HG02678 (cell line): ENCODE results near the gene VAV2.
"Not testable (repeated sequence)": the region's sequence is repeated elsewhere in the genome, so short reads cannot be mapped to it uniquely, and the experiment has no call there.

Source experiments
- ATAC-seq: cut with Tn5 transposase; IDR thresholded peaks from one replicate; pipeline ENCODE4 v1.9.1; 2021; ENCODE audit warnings: mild to moderate bottlenecking, moderate library complexity; ENCODE audit not compliant: unreplicated experiment

Gene VAV2

DNA sequence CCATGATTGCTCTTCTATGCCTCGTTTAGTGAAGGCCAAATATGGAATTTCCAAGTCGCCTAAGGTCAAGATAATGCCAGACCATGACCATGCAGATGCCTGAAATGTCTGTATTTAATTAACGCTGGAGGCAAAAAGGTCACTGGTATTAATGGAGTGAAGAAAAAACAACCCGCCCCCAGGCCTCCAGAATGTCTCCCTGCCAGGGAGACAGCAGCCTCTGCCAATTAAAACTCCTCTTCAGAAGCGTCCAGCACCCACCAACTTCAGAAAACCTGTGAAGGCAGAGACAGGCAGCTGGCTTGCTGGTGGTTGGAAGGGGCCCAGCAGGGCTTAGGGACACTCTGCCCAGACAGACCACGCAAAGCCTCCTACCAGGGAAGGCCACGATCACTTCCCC, 94.4 kb downstream of the VAV2 start:
- no peak for ATAC-seq

DNA sequence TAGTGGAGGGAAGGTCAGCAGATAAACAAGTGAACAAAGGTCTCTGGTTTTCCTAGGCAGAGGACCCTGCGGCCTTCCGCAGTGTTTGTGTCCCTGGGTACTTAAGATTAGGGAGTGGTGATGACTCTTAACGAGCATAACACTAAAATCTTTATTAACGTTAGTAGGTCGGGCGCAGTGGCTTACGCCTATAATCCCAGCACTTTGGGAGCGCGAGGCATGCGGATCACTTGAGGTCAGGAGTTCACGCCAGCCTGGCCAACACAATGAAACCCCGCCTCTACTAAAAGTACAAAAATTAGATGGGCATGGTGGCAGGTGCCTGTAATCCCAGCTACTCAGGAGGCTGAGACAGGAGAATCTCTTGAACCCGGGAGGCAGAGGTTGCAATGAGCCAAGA, 96.1 kb downstream of the VAV2 start:
- ATAC-seq: not testable (repeated sequence)

DNA sequence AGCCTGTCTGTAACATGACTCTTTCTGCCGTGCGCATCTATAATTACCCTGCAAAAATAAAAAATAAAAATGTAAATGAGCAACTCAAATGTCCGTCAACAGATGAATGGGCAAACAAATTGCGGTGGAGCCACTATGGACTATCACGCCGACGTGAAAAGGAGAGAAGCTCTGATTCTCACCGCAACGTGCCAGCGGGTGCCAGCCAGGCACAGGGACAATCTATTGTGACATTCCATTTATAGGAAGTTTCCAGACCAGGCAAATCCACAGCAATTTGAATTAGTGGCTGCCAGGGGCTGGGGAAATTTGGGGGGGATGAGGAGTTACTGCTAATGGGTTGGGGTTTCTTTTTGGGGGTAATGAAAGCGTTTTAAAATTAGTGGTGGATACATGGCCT, 96.8 kb downstream of the VAV2 start:
- no peak for ATAC-seq

DNA sequence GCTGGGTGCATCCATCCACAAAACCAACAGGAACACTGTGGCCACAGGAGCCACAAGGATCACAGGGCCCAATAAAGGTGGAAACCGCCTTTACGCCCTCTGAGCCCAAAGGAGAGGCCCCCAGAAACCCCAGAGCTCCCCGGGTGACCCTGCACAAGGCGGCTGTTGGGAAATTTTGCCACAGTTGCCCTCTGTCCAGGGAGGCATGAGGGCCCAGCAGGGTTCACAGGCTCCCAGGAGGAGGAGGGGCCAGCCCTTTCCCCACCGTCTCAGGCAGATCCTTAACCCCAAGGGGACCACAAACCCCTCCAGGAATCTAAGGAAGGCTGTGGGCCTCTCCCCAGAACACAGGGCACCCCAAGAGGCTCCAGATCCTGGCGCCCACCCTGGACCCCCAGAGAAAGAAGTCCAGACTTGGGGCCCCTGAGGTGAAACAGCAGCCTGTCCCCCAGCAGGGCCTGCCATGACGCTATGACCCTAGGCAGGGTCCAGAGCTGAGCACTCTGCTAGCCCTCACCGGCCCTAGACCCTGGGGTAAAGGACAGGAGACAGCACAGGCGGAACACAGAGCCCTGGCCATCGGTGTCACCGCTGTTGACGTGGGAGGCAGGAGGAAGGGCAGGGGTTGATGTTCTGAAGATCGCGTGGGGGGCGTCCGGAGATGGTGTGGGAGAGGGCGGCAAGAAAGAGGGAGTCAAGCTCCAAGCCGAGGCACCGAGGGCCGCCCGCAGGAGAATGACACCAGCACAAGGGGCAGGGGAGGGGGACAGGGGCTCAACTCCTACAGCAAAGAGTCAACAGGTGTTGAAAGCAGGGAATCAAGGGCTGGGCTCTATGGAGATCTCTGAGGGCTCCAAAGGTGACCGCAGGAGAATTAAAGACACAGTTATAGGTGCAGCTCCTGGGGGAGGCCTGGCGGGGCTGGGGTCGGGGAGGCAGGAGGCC, 97.5 kb downstream of the VAV2 start:
- no peak for ATAC-seq

DNA sequence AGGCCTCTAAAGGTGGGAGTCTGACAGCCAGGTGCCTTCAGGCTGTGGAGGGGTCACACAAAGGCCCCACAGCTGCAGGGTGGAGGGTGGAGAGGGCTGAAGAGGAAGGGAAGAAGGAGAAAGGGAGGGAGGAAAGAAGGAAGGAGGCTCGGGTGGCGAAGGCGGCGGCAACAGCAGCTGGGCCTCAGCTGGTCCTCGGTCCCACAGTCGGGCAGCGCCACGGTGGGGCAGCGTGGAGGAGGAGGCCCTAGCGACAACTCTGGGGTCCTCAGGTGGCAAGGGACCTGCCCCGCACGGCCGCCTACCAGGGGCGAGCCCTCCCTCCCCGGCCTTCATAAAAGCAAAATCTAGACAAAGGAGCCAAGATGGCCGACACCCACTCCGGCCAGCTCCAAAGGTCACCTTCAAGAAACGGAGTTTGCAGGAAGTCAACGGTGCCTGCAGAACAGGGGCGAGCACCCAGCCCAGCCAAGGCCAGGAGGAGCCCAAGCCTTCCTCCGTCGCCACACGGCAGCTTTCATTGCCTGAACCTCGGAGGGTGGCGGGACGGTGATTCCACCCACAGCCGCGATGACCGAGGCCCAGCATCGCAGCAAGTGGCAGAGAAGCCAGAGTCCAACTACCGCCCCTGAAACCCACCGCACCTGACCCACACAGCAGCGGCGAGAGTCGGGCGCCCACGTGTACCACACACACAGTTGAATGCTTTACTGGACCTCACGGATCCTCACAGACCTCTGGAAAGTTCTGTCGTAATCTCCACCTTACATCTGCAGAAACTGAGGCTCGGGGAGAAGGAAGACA, 98.7 kb downstream of the VAV2 start:
- no peak for ATAC-seq

DNA sequence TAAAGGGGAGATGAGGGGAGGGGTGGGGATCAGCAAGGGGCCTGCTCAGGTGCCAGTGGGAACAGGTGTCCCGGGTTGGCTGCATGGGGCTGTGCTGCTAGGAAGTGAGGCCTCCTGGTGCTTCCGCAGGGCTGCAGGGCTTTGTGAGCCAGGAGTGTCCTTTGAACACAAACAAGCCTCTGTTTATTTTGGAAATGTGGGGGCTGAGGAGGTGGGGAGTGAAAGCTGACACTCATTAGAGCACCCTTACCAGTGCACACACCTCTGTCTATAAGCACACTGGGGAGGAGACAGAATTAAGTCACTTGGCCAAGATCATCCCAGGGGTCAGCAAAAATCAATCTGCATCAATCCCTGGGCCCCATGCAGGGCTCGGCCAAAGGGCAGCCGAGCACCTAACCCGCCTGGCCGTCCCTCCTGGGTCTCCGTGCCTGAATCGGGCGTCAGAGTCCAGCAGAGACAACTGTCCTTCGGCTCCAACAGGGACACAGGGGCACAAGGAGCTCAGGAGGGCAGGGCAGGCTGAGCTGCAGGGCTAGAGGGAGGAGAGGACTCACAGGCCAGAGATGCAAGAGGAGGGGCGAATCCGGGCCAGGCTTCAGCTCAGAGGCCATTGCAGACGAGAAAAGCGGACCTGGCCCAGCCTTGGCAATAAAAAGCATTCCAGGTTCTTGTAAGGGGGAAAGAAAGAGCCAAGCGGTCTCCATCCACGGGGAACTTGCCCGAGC, 99.8 kb downstream of the VAV2 start:
- ATAC-seq: no peak

DNA sequence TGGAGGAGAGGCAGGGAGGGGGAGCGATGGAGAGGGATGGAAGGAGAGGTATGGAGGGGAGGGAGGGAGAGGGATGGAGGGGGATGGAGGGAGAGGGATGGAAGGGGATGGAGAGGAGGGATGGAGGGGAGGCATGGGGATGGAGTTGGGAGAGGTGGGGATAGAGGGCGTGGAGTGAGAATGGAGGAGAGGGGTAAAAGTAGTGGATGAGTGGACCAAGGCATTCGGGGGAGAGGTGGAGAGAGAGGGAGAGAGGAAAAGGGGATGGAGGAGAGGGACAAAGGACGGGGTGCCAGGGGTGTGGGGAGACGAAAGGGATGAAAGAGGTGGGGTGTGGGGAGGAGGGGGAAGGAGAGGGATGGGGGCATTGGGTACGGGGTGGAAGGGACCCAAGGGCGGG, 100.4 kb downstream of the VAV2 start:
- ATAC-seq: no peak

DNA sequence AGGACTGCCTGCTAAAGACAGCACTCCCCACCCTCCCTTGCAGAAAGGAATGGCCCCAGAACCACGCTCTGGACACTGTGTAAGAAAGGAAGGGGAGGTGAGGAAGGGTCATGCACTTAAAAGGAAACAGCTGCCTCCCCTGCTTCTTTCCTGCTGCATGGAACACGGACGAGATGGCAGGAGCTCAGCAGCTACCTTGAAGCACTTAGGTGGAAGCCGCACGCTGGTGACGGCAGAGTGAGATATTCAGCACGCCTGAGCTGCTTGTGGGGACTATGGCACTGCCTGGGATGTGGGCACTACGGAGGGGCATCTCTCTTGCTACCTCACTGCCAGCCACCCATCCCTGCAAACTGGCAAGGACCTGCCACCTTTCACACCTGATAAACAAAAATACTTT, 101.5 kb downstream of the VAV2 start:
- ATAC-seq: no peak

DNA sequence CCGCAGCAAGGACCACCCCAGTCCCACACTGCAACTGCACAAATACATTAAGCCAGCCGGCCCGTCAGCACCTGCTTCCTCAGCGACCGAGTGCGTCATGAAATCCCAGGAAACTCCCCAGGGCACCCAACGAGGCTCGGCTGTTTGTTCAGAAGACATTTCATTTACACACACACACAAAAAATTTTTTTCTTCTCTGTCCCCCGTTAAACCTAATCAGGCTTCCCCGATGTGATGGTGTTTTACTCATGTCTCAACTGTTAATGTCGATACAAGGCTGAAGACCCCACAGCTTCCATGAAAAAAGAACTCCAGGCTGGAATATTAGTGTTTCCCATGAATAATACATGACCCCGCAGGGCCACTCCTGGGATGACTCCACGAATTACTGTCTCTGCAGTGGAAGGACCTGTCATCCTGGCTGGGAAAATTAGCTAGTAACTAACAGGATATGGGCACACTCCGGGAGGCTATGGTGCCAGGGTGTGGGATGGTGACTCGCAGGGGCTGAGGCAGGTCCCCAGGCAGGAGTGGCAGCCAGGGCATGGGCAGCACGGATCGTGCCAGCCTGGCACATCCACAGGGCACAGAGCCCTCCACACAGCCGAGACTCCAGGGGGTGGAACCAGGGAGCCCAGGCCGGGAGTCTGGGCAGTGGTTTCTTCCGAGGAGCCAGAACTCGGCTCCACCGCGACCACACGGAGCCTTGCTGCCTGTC, 102.4 kb downstream of the VAV2 start:
- no peak for ATAC-seq

DNA sequence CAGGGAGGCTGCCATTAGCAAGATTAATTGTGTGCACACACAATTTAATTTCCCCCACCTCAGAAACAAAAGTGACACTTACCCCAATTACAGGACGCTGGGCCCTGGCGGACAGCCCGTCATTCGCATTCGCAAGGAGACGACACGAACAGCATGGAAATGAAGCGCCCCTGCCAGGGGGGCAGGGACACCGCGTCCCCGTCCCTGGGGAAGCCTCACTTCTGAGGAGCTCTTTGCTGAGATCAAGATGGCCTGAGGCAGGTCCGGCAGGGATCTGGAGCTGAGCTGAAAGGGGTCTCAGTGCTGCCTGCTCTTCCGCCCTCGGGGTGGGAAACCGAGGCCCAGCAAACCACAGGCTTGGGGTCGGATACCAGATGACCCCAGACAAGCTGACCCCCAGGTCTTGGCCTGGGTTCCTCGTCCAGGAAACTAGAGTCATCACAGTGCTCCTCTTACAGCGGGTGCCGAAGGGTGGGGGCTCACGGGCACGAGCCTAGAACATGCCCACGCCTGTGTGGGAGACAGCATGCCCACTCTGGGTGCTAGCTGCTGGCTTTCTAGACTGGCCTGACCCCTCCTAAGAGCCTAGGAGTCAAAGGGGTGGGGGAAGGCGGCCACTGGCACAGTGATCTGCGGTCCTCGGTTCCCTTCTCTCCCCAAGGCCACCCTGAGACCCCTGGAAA, 103.2 kb downstream of the VAV2 start:
- ATAC-seq: no peak

DNA sequence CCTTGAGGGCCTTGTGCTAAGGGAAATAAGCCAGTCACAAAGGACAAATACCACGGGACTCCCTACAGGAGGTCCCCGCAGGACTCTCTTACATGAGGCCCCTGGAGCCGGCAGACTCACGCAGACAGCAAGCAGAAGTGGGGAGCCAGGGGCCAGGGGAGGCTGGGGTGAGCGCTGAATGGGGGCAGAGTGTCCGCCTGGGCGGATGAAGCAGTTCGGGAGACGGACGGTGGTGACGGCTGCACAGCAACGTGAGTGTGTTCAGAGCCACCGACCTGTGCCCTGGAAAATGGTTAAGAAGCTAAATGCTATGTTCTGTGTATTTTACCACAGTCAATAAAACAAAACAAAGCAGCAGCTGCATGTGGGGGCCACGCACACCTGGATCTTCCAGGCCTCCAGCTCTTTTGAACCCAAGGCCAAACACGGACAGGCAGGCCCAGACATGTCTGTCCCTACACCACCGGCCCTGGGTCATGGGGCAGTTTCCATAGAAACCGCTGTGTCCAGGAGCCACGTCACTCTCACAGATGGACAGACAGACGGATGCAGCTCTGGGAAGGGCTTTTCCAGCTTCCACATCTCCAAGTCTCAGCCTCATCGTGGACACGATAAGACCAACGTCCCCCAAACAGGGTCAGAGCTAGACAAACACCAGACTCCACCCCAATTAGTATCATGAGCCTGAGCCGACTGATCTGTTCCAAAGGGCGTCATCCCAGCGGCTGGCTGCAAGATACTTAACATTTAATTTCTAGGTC, 103.9 kb downstream of the VAV2 start:
- ATAC-seq: no peak

DNA sequence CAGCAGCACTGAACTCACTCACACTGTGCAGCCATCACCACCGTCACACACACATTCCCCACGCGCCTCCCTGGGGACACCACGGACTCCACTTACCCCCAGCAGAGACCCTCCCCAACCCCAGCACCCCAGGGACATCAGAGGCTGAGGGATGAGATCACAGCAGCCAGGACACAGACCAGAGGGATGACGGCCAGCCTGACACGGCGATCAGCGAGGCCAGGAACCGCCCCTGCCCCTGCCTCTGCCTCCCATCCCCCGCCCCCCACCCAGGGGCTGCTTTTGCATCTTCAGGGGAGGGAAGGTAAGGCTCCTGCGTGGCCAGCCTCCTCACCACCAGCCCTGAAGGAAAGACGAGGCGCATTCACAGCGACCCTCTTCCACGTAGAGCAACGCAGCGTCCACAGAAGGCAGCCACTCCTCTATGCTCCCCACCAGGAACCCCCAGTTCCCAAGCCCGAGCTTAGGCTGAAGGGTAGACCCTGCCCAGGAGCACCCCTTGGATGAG, 104.5 kb downstream of the VAV2 start:
- ATAC-seq: no peak

DNA sequence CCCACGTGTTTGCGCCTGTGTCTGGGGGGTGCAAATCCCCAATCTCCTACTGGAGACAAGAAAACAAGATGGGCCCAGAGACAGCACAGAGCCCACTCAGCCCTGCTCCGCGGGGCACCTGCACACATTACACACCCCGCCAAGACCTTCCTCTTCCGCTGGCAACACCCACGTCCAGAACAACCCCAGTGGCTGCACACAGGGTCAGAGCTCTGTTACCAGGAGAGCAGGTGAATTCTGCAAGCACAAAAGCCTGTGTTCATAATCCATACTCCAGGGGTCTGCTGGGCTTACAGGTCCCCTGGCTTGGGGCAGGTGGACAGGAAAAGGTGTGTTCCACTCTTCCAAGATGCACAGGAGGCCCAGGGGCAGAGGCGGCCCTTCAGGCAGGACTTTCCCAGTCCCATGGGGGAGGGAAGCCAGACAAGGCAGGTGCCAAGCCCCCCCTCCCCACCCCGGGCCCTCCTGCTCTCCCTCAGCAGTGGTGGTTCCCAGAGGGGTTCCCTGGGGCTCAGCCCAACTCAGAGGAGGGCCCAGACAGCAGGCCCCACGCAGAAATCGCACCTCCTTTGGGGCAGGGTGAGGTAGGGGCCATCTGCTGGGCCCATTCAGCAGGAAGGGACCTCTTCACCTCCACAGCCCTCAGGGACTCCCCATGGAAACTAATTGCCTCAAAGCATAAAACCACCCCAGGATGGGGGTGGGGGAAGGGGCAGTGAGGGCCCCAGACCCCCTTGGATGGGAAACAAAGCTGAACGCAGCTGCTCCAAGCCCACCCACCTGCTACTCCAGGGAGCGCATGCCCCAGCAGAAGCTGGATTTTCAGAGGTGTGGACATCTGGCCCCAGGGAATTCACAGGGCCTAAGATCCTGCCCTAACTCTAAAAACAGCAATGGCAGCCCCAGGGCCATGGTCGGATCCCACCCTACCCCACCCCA, 105.3 kb downstream of the VAV2 start:
- no peak for ATAC-seq

DNA sequence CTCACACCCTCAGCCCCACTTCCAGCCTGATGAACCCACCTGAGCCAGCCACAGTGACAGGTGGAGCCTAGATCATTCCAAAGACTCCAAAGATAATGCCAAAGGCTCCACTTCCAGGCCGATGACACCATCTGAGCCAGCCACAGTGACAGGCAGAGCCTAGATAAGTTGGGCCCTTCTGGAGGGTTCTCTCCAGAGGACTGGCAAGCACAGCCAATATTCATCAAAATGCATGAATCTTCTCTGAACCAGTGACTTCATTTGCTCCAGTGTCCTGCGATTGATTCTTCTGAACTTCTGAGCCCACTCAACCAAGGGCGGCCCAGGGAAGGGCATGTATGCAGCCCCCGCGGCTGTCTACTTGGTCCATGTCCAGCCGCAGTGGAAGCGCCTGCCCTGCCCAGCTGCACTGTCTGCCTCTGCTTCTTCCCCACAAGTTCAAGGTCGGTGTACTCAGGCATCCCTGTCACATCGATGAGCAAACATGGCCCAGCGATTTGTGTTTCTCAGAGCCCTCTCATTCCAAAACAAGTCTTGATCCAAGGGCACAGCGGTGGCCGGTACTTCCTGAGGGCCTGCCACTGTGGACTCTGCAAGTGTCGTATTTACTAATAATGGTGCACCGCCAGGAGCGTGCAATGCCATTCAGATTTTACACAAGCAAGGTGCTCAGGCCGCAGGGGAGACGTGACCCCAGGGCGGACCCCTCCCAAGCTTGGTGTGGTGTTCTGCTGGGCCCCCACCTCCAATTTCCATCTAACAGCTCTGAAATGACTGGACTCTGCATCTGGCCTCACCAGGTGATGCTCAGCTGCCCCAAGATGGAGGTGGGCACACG, 107.0 kb downstream of the VAV2 start:
- no peak for ATAC-seq

DNA sequence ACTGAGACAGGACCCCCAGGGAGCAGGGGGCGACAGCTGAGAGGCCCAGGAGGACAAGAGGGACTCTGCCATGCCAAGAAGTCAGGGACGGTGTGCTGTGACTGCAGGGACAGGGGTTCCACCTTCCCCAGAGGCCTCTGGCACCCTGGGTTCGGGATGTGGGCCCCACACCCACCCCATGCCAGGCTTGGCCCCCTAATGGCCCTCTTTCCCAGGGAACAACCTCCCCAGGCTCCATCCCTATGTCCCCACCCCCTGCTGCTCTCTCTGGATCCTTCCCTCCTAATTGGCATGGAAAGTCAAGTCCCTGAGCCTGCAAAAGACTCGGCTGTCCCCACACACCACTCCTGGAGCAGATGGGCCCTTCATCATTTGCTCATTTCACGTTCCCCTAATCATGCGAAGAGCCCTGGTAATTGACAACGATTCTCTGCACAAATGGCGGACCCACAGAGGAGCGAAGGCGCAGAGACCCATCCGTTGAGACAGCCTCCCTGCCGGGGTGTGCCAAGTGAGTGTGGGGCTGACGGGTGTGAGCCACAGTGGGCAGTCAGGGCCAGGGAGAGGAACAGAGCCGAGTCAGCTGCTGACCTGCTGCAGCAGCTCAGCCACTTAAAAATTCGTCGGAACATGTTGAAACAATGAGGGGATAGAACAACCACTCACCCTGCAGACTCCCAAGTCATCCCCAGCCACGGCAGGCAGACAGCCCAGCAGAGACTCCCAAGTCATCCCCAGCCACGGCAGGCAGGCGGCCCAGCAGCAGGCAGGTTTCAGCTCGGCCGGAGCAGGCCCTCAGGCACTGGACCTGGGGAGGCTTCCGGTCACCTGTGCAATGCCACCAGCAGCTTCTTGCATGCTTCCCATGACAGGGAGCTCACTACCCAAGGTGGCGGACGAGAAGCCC, 109.0 kb downstream of the VAV2 start:
- ATAC-seq: no peak

DNA sequence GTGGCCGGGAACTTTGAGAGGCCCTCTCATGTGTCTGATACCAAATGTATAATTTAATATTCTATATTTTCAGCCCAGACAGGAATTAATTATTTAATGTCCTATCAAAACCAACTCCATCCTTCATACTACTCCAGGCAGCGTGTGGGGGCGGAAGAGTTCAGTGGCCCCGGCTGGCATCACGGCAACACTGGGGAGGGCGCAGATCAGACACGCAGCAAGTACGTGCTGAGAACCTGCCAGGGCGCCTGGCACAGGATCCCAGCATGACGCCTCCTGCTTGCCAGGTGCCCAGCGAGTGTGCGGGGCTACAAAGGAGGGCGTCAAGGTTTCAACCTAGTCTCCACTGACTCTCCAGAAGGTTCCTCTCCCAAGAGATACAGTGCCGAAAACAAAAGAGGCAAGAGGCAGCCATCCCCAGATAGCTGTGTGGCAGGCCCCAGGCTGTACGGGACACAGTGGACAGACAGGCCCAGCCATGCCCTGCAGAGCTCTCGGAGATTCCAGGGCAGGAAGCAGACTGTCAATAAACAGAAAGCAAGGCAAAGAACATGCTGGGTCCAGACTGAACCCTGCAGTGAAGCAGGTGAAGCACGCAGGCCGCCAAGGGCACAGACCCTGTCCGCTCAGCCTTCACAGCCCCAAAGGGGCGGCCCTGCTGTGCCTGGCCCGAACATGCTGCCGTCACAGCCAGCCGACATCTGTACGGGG, 110.3 kb downstream of the VAV2 start:
- ATAC-seq: no peak
